ENCODE results near the gene PSMC6. TPM values are rescaled to one million over a fixed set of nuclear protein-coding genes. Genes with fewer than 3 reads are reported as not detected.

PSMC6 gene
- total RNA-seq, 2 experiments from 2014 or later = 85.4 to 98.3 TPM

GRCh38 chr14:52678591-52678990 lies 28.4 kb upstream of the PSMC6 start:
- peak; percentile 42 for DNase-seq (ENCODE audit: low spot score)
- POLR2A ChIA-PET = interaction anchor here (0.7 kb wide), 1 partner anchor 13 kb away, joined by 4 read pairs; no protein-coding TSS in a partner anchor
- TF ChIP-seq CTCF (conservative IDR thresholded peaks at IDR 0.05; ENCODE audit: low read length) (peak; percentile 72), EZH2phosphoT487 (IDR thresholded peaks at IDR 0.05; ENCODE audit: borderline replicate concordance, low read depth, low read length) (no peak)
- Histone ChIP-seq H4K20me1 (ENCODE audit: insufficient read depth, low read length) (no peaks in the 10 kb centered on the region), H3K9me2 (ENCODE audit: insufficient read depth, low read length) (no peaks in the 10 kb centered on the region), H3K36me3 (ENCODE audit: insufficient read depth, low read length) (peaks cover 67% of the 10 kb centered on the region), H3K79me2 (ENCODE audit: insufficient read depth, low read depth, low read length) (peaks cover 7% of the 10 kb centered on the region; the same call in 1 of the 2 replicates), H3K4me3 (ENCODE audit: low read depth, low read length, poor library complexity, severe bottlenecking) (no peak overlapping the region), H3K4me2 (ENCODE audit: low read length) (no peak overlapping the region), H3K27ac (ENCODE audit: low read depth, low read length, poor library complexity, severe bottlenecking) (no peak overlapping the region), H2AFZ (ENCODE audit: low read length) (no peak overlapping the region), H3K9me3 (ENCODE audit: low read length) (no peaks in the 10 kb centered on the region), H3K4me1 (ENCODE audit: insufficient read depth, low read length, poor library complexity, severe bottlenecking) (no peaks in the 10 kb centered on the region)
- CTCF ChIA-PET (ENCODE audit: unreplicated experiment) = no interaction called here
- intact Hi-C loops (cut with micrococcal nuclease; ENCODE audit: unreplicated experiment) = no loop called here
- BruUV-seq (replicated peaks) = no TSS peak

- Histone ChIP-seq H4K20me1 (ENCODE audit: insufficient read depth, low read length) (peaks cover 19% of the 10 kb centered on the region), H3K4me1 (ENCODE audit: insufficient read depth, low read length, poor library complexity, severe bottlenecking) (peaks cover 8% of the 10 kb centered on the region), H3K27ac (ENCODE audit: low read depth, low read length, poor library complexity, severe bottlenecking) (no peak overlapping the region), H2AFZ (ENCODE audit: low read length) (no peak overlapping the region), H3K79me2 (ENCODE audit: insufficient read depth, low read depth, low read length) (peaks cover 62% of the 10 kb centered on the region), H3K4me3 (ENCODE audit: low read depth, low read length, poor library complexity, severe bottlenecking) (no peak overlapping the region), H3K36me3 (ENCODE audit: insufficient read depth, low read length) (peaks cover 20% of the 10 kb centered on the region), H3K9me3 (ENCODE audit: low read length) (no peaks in the 10 kb centered on the region), H3K4me2 (ENCODE audit: low read length) (no peak overlapping the region), H3K9me2 (ENCODE audit: insufficient read depth, low read length) (no peaks in the 10 kb centered on the region)
- TF ChIP-seq CTCF (conservative IDR thresholded peaks at IDR 0.05; ENCODE audit: low read length) (no peak), EZH2phosphoT487 (IDR thresholded peaks at IDR 0.05; ENCODE audit: borderline replicate concordance, low read depth, low read length) (no peak)
- no TSS peak for BruUV-seq (replicated peaks)
- intact Hi-C loops (cut with micrococcal nuclease; ENCODE audit: unreplicated experiment) = no loop called here
- ChIA-PET CTCF (ENCODE audit: unreplicated experiment) (no interaction called here), POLR2A (interaction anchor here (0.6 to 2.6 kb wide), 4 partner anchors 8 to 24 kb away, joined by 3 to 11 read pairs (median 6); no protein-coding TSS in a partner anchor)
- no peak for DNase-seq (ENCODE audit: low spot score)
Observed at GRCh38 chr14:52683985-52684520, 22.9 kb upstream of the PSMC6 start.

GRCh38 chr14:52686176-52686575 lies 20.8 kb upstream of the PSMC6 start:
- DNase-seq (ENCODE audit: low spot score) = no peak
- H3K36me3 ChIP-seq (ENCODE audit: insufficient read depth, low read length) = peaks cover 22% of the 10 kb centered on the region
- ChIA-PET CTCF (ENCODE audit: unreplicated experiment) (no interaction called here), POLR2A (interaction anchor here (1.1 to 2.6 kb wide), 2 partner anchors 12 to 16 kb away, joined by 3 to 11 read pairs; no protein-coding TSS in a partner anchor)
- intact Hi-C loops (cut with micrococcal nuclease; ENCODE audit: unreplicated experiment) = no loop called here
- H4K20me1 ChIP-seq (ENCODE audit: insufficient read depth, low read length) = peaks cover 30% of the 10 kb centered on the region
- no peak overlapping the region for H2AFZ ChIP-seq (ENCODE audit: low read length)
- H3K4me2 ChIP-seq (ENCODE audit: low read length) = no peak overlapping the region
- no peaks in the 10 kb centered on the region for H3K9me2 ChIP-seq (ENCODE audit: insufficient read depth, low read length)
- H3K9me3 ChIP-seq (ENCODE audit: low read length) = no peaks in the 10 kb centered on the region
- no TSS peak for BruUV-seq (replicated peaks)
- no peak overlapping the region for H3K4me3 ChIP-seq (ENCODE audit: low read depth, low read length, poor library complexity, severe bottlenecking)
- no peak for TF ChIP-seq EZH2phosphoT487 (IDR thresholded peaks at IDR 0.05; ENCODE audit: borderline replicate concordance, low read depth, low read length)
- no peak for TF ChIP-seq CTCF (conservative IDR thresholded peaks at IDR 0.05; ENCODE audit: low read length)
- peaks cover 8% of the 10 kb centered on the region for H3K4me1 ChIP-seq (ENCODE audit: insufficient read depth, low read length, poor library complexity, severe bottlenecking)
- peaks cover 83% of the 10 kb centered on the region for H3K79me2 ChIP-seq (ENCODE audit: insufficient read depth, low read depth, low read length)
- no peak overlapping the region for H3K27ac ChIP-seq (ENCODE audit: low read depth, low read length, poor library complexity, severe bottlenecking)
